ENCODE results near the gene METTL15. TPM values are rescaled to one million over a fixed set of nuclear protein-coding genes. Genes with fewer than 3 reads are reported as not detected.

The METTL15 gene
- total and polyA plus RNA-seq, 8 donors = 3.0 to 8.2 (median 5.5) TPM

DNA sequence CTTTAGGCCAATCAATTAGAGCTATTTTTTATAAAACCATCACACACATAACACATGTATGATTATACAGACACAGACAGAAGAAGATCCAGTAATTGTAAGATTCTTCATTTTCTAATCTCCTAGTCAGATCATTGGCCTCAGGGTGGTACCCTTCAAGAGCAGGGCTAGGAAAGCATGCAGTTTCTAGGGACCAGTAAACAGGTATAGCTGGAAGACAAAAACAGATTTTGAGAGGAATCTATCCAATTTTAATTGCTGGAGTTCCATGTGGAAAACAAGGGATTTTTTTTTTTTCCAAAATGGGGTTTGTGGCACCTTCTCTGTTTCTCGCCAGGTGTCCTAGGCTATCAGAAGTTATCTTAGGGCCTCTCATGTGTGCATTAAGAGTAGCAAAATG is 29.6 kb downstream of the METTL15 start:
- no peaks in the 10 kb centered on the region for H3K4me1 ChIP-seq
- no peak overlapping the region for H3K27ac ChIP-seq
- ATAC-seq (no peak), DNase-seq (no peak), FAIRE-seq (no peak)
- H3K4me3 ChIP-seq = no peak overlapping the region
- H3K9me3 ChIP-seq = peaks cover 0 to 3% (median 0%) of the 10 kb centered on the region in 4 donors
- no peaks in the 10 kb centered on the region for H3K27me3 ChIP-seq
- intact Hi-C loops (cut with DNase I) = no loop called here
- no peaks in the 10 kb centered on the region for H3K36me3 ChIP-seq
- 100% methylated on average over 1 of the region's 1 CpG for WGBS, 2 donors
- TF ChIP-seq, protein P1, sequence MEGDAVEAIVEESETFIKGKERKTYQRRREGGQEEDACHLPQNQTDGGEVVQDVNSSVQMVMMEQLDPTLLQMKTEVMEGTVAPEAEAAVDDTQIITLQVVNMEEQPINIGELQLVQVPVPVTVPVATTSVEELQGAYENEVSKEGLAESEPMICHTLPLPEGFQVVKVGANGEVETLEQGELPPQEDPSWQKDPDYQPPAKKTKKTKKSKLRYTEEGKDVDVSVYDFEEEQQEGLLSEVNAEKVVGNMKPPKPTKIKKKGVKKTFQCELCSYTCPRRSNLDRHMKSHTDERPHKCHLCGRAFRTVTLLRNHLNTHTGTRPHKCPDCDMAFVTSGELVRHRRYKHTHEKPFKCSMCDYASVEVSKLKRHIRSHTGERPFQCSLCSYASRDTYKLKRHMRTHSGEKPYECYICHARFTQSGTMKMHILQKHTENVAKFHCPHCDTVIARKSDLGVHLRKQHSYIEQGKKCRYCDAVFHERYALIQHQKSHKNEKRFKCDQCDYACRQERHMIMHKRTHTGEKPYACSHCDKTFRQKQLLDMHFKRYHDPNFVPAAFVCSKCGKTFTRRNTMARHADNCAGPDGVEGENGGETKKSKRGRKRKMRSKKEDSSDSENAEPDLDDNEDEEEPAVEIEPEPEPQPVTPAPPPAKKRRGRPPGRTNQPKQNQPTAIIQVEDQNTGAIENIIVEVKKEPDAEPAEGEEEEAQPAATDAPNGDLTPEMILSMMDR (IDR thresholded peaks at IDR 0.05) = no peak

DNA sequence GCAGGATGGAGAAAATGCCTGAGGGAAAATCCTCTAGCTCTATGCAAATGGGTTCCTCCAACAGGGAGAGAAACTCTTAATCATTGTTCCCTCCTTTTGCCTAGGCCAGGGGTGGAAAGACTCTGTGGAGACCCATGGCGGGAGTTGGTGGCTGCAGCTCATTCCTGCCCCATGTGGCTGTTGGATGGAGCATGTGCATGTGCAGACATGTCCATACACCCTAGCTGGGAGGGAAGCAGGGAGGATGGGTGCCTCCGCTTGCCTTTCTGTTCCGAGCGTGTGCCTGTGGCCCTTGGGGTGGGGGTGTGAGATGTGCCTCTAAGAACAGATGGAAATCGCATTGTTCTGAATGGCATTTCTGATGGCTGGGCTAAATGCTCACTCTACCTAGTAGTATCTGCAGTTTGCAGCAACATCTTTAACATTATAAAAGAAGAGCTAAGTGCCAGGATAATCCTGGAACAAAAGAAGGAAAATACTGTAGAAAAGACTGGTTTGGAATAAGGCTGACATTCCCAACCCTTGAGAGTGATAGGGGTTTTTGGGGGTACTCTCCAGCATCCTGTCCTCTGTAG is 31.7 kb downstream of the METTL15 start:
- TF ChIP-seq, protein P1 (IDR thresholded peaks at IDR 0.05) = no peak
- no peak for FAIRE-seq
- WGBS, 2 donors = 97 to 98% methylated on average over 5 of the region's 5 CpGs
- no peak overlapping the region for H3K4me3 ChIP-seq
- H3K27me3 ChIP-seq = no peaks in the 10 kb centered on the region
- ATAC-seq = no peak
- DNase-seq = no peak
- no peak overlapping the region for H3K27ac ChIP-seq
- intact Hi-C loops (cut with DNase I) = no loop called here
- no peaks in the 10 kb centered on the region for H3K4me1 ChIP-seq
- H3K9me3 ChIP-seq = peaks cover 0 to 3% (median 0%) of the 10 kb centered on the region in 4 donors
- no peaks in the 10 kb centered on the region for H3K36me3 ChIP-seq

DNA sequence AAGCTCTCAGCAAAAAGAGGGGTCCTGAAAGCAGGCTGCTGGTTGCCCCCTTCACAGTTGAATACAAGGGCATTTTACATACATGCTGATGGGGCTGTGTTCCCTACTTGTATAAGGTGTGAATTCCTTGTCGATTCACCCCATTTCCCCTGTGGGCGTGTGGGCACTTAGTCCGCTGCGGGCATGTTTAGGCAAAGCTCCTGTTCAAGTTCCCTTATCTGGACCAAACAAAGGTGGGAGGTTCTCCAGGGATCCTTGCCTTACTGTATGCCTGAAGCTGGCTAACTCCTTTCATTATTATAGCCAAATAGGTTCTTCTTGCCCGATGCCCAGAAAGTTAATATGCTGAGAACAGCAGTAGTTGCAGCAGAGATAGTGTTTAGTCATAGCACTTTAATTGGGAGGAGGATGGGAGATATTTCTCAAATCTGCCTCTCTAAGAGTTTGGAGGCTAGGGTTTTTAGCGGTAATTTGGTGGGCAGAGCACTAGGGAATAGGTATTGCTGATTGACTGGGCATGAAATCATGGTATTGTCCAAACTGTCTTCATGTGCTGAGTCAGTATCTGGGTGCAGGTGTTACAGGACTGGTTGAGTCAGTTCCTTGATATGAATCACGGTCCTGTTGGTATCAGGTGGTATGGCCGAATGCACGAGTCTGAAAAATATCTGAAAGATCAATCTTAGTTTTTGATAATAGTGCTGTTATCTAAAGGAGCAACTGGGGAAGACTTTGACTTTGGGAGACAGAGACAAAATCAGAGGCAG is 32.7 kb downstream of the METTL15 start:
- Histone ChIP-seq H3K36me3 (no peaks in the 10 kb centered on the region), H3K27me3 (no peaks in the 10 kb centered on the region), H3K9me3 (peaks cover 0 to 3% (median 0%) of the 10 kb centered on the region in 4 donors), H3K4me3 (no peak overlapping the region), H3K4me1 (no peaks in the 10 kb centered on the region), H3K27ac (no peak overlapping the region)
- intact Hi-C loops (cut with DNase I) = no loop called here
- WGBS, 2 donors = 94 to 95% methylated on average over 9 of the region's 9 CpGs
- FAIRE-seq = no peak
- TF ChIP-seq, protein P1 (IDR thresholded peaks at IDR 0.05) = no peak
- no peak for ATAC-seq
- DNase-seq = no peak

DNA sequence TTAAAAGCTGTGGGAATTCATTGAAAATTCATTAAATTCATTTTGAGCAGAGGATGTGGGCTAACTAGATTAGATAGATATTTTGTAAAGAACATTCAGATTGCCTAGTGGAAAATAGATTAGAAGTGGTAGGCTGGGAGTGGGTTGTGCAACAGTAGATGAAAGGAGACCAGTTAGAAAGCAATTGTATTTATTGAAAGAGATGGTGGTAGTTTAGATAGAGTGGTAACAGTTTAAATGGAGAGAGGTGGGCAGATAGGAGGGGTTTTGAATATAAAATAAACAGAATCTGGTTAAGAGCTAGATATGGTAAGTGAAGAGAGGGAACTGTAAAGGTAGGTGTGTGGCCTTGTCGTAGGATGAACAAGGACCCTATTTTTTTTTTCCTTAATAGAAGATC is 34.5 kb downstream of the METTL15 start:
- intact Hi-C loops (cut with DNase I) = no loop called here
- ATAC-seq (no peak), FAIRE-seq (no peak), DNase-seq (no peak)
- no peak overlapping the region for H3K27ac ChIP-seq
- no peaks in the 10 kb centered on the region for H3K36me3 ChIP-seq
- H3K4me3 ChIP-seq = no peak overlapping the region
- peaks cover 0 to 3% (median 0%) of the 10 kb centered on the region in 4 donors for H3K9me3 ChIP-seq
- H3K4me1 ChIP-seq = no peaks in the 10 kb centered on the region
- TF ChIP-seq, protein P1 (IDR thresholded peaks at IDR 0.05) = no peak
- no peaks in the 10 kb centered on the region for H3K27me3 ChIP-seq
- WGBS, 2 donors = 96 to 100% methylated on average over 1 of the region's 1 CpG

DNA sequence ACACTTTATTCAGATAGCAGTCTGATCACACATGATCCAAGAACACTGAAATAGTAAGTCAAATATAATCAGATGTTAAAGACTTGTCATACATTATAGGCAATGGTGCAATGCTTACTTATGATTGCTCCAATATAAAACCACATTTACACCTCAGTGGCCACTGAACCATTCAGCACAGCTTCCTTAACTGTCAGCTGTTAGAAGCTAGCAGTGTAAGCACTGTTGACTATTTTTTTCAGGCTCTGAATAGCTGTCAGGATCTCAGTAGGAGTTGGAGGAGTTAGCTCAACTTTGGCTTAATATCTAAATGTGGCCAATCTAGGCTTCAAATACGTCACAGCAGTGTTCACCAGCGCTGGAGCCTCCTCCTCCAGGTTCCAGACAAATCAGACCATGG is 36.6 kb downstream of the METTL15 start:
- DNase-seq (no peak), FAIRE-seq (no peak), ATAC-seq (no peak)
- TF ChIP-seq, protein P1 (IDR thresholded peaks at IDR 0.05) = no peak
- H3K27ac ChIP-seq = no peak overlapping the region
- 89 to 93% methylated on average over 2 of the region's 2 CpGs for WGBS, 2 donors
- H3K36me3 ChIP-seq = no peaks in the 10 kb centered on the region
- intact Hi-C loops (cut with DNase I) = no loop called here
- H3K27me3 ChIP-seq = no peaks in the 10 kb centered on the region
- no peak overlapping the region for H3K4me3 ChIP-seq
- peaks cover 0 to 2% (median 0%) of the 10 kb centered on the region in 4 donors for H3K9me3 ChIP-seq
- H3K4me1 ChIP-seq = no peaks in the 10 kb centered on the region

Measured in pancreas (tissue), 10 donors.